Choroid plexus epithelial cell (primary cell): ENCODE measurements around the gene IFITM10.

Experiments used
- DNase-seq: peaks from one replicate; pipeline ENCODE4 v3.0.0-alpha.2; 2010; ENCODE audit warnings: low read depth
- H3K4me3 ChIP-seq: 2 replicates; pipeline ENCODE4 v1.5.1; 2011; ENCODE audit warnings: low read depth, mild to moderate bottlenecking, control low read depth, low read length, moderate library complexity
- CTCF ChIP-seq: conservative IDR thresholded peaks from 2 replicates; pipeline ENCODE4 v1.5.1; 2011; ENCODE audit warnings: low read depth, mild to moderate bottlenecking, control low read depth, inconsistent platforms, low read length, moderate library complexity

The IFITM10 gene

GRCh38 chr11:1714908-1715885 lies 35.2 kb downstream of the IFITM10 start:
- DNase-seq, result no peak
- TF ChIP-seq CTCF, result no peak
- no peak overlapping the region for H3K4me3 ChIP-seq

GRCh38 chr11:1708716-1709115 lies 41.7 kb downstream of the IFITM10 start:
- no peak for DNase-seq
- TF ChIP-seq CTCF, result no peak
- H3K4me3 ChIP-seq, result no peak overlapping the region

GRCh38 chr11:1707751-1708150 lies 42.6 kb downstream of the IFITM10 start:
- DNase-seq, result no peak
- no peak for TF ChIP-seq CTCF
- no peak overlapping the region for H3K4me3 ChIP-seq

- H3K4me3 ChIP-seq, result no peak overlapping the region
- DNase-seq, result peak; percentile 5
- peak; percentile 17 for TF ChIP-seq CTCF
Measured at GRCh38 chr11:1706634-1707400, 43.6 kb downstream of the IFITM10 start.

GRCh38 chr11:1705126-1706052 lies 45.0 kb downstream of the IFITM10 start:
- DNase-seq, result peak; percentile 5
- no peak for TF ChIP-seq CTCF
- H3K4me3 ChIP-seq, result no peak overlapping the region

GRCh38 chr11:1703146-1703545 lies 47.2 kb downstream of the IFITM10 start:
- H3K4me3 ChIP-seq, result no peak overlapping the region
- TF ChIP-seq CTCF, result no peak
- DNase-seq, result no peak
